H1 (cell line): ENCODE results near the gene RHEB. TPM values are rescaled to one million over a fixed set of nuclear protein-coding genes. Genes with fewer than 3 reads are reported as not detected.

Source experiments
- CTCF ChIA-PET: fragments of 300-600 bp; sonication (Branson Sonifier 250); formaldehyde crosslinking; loops from one replicate; lab custom pipeline; 2021; ENCODE audit not compliant: partially characterized antibody; lab: Charles Lee
- POLR2A ChIA-PET: fragments of 300-600 bp; sonication (Branson Sonifier 250); formaldehyde crosslinking; loops from one replicate; lab custom pipeline; 2021; ENCODE audit warnings: inconsistent platforms; ENCODE audit not compliant: partially characterized antibody; lab: Charles Lee
- DNase-seq, 2 experiments: peaks; one replicate each; pipeline versions ENCODE4 v3.0.0 to v3.0.0-alpha.2; 2010 to 2022; ENCODE audit warnings: low spot score in 2 of 2, low read depth in 1 of 2, mixed read lengths in 1 of 2
- FAIRE-seq: peaks from 2 replicates; lab custom pipeline; 2011; peaks lifted over from hg19 to GRCh38; lab: Jason Lieb, UNC
- H2AFZ ChIP-seq: 2 replicates; pipeline ENCODE4 v1.8.1; 2012; ENCODE audit warnings: low read length, inconsistent platforms
- H2AK5ac ChIP-seq: 2 replicates; pipeline ENCODE4 v1.6.1; 2013; ENCODE audit warnings: low read depth, low read length
- H2BK120ac ChIP-seq: replicated peaks from 2 replicates; pipeline ENCODE3; 2013; ENCODE audit warnings: low read depth, low read length, inconsistent platforms
- H2BK12ac ChIP-seq: 2 replicates; pipeline ENCODE4 v1.6.1; 2013; ENCODE audit warnings: low read depth, low read length
- H2BK15ac ChIP-seq: 2 replicates; pipeline ENCODE4 v1.6.1; 2013; ENCODE audit warnings: low read length
- H2BK20ac ChIP-seq: 2 replicates; pipeline ENCODE4 v1.6.1; 2013; ENCODE audit warnings: low read length
- H2BK5ac ChIP-seq: 2 replicates; pipeline ENCODE4 v1.6.1; 2013; ENCODE audit warnings: low read depth, low read length
- H3K14ac ChIP-seq: 2 replicates; pipeline ENCODE4 v1.6.1; 2013; ENCODE audit warnings: inconsistent platforms; ENCODE audit not compliant: insufficient read length
- H3K18ac ChIP-seq: 2 replicates; pipeline ENCODE4 v1.6.1; 2013; ENCODE audit warnings: low read length; ENCODE audit errors: extremely low read depth
- H3K23ac ChIP-seq: 2 replicates; pipeline ENCODE4 v1.6.1; 2013; ENCODE audit warnings: inconsistent platforms; ENCODE audit not compliant: insufficient read length
- H3K23me2 ChIP-seq: 2 replicates; pipeline ENCODE4 v1.6.1; 2013; ENCODE audit warnings: low read depth, low read length
- H3K27ac ChIP-seq: 2 replicates; pipeline ENCODE4 v1.6.1; 2011; ENCODE audit warnings: low read depth, low read length, inconsistent platforms
- H3K27me3 ChIP-seq, 4 experiments: replicated peaks in 1 of 4; 1 replicate in 1 of 4; 2 replicates in 3 of 4; pipeline versions ENCODE4 v1.6.1 to v1.8.1; 2011 to 2013; ENCODE audit warnings: low read length in 3 of 4, mild to moderate bottlenecking in 3 of 4, inconsistent platforms in 2 of 4, mixed read lengths in 2 of 4, moderate library complexity in 1 of 4; ENCODE audit not compliant: control insufficient read depth in 3 of 4, insufficient read depth in 3 of 4; ENCODE audit errors: extremely low read depth in 1 of 4
- H3K36me3 ChIP-seq, 4 experiments: 2 replicates each; pipeline versions ENCODE4 v1.6.1 to v1.8.1; 2011 to 2013; ENCODE audit warnings: mild to moderate bottlenecking in 4 of 4, low read length in 3 of 4, moderate library complexity in 2 of 4, control low read depth in 1 of 4, inconsistent platforms in 1 of 4; ENCODE audit not compliant: insufficient read depth in 4 of 4, control insufficient read depth in 2 of 4
- H3K4ac ChIP-seq: replicated peaks from 2 replicates; pipeline ENCODE3; 2013; ENCODE audit warnings: low read length, low read depth, mixed read lengths, inconsistent platforms; ENCODE audit not compliant: insufficient read length
- H3K4me1 ChIP-seq, 4 experiments: replicated peaks in 1 of 4; 1 replicate in 1 of 4; 2 replicates in 3 of 4; pipeline versions ENCODE4 v1.6.1 to v1.8.1; 2011 to 2013; ENCODE audit warnings: low read length in 3 of 4, inconsistent platforms in 2 of 4, mixed read lengths in 1 of 4; ENCODE audit not compliant: insufficient read depth in 4 of 4, control insufficient read depth in 3 of 4
- H3K4me2 ChIP-seq, 2 experiments: 2 replicates each; pipeline versions ENCODE4 v1.6.1 to v1.8.1; 2011 to 2013; ENCODE audit warnings: low read depth in 2 of 2, low read length in 2 of 2, control low read depth in 1 of 2, inconsistent platforms in 1 of 2, mild to moderate bottlenecking in 1 of 2; ENCODE audit not compliant: insufficient read depth in 1 of 2
- H3K4me3 ChIP-seq, 4 experiments: fragments of 200-600, 300-600 bp in 1 of 4; sonication (generic), shearing (Covaris generic), sonication (Bioruptor Twin) in 1 of 4; 2 replicates each; pipeline versions ENCODE4 v1.5.1 to v1.8.1; 2011 to 2016; ENCODE audit warnings: low read length in 4 of 4, low read depth in 3 of 4, control low read depth in 2 of 4, inconsistent platforms in 2 of 4, mild to moderate bottlenecking in 2 of 4, mixed read lengths in 1 of 4, moderate library complexity in 1 of 4; ENCODE audit not compliant: insufficient read depth in 2 of 4; ENCODE audit errors: extremely low read depth in 1 of 4
- H3K56ac ChIP-seq: replicated peaks from 2 replicates; pipeline ENCODE3; 2013; ENCODE audit warnings: low read depth, mild to moderate bottlenecking, mixed read lengths, low read length, inconsistent platforms; ENCODE audit not compliant: insufficient read length
- H3K79me1 ChIP-seq: 2 replicates; pipeline ENCODE4 v1.6.1; 2013; ENCODE audit warnings: low read depth, low read length, control low read depth
- H3K79me2 ChIP-seq, 2 experiments: 2 replicates each; pipeline versions ENCODE4 v1.6.1 to v1.8.1; 2012 to 2013; ENCODE audit warnings: low read length in 2 of 2, mild to moderate bottlenecking in 2 of 2, inconsistent platforms in 1 of 2; ENCODE audit not compliant: insufficient read depth in 2 of 2, control insufficient read depth in 1 of 2
- H3K9ac ChIP-seq, 4 experiments: replicated peaks in 1 of 4; 1 replicate in 1 of 4; 2 replicates in 3 of 4; pipeline versions ENCODE4 v1.6.1 to v1.8.1; 2011 to 2013; ENCODE audit warnings: low read depth in 3 of 4, low read length in 3 of 4, control low read depth in 2 of 4, mild to moderate bottlenecking in 2 of 4, moderate library complexity in 2 of 4, inconsistent platforms in 1 of 4; ENCODE audit errors: extremely low read depth in 1 of 4
- H3K9me3 ChIP-seq, 2 experiments: 2 replicates each; pipeline versions ENCODE4 v1.6.1 to v1.8.1; 2012 to 2013; ENCODE audit warnings: mild to moderate bottlenecking in 2 of 2, moderate library complexity in 2 of 2, control low read depth in 1 of 2, inconsistent platforms in 1 of 2, low read depth in 1 of 2, low read length in 1 of 2, mixed read lengths in 1 of 2; ENCODE audit not compliant: insufficient read depth in 2 of 2
- H4K20me1 ChIP-seq, 2 experiments: replicated peaks in 1 of 2; 2 replicates each; pipeline versions ENCODE3 to v1.8.1; 2011 to 2013; ENCODE audit warnings: inconsistent platforms in 2 of 2, low read length in 2 of 2, mild to moderate bottlenecking in 1 of 2; ENCODE audit not compliant: insufficient read depth in 2 of 2, control insufficient read depth in 1 of 2
- H4K5ac ChIP-seq: 2 replicates; pipeline ENCODE4 v1.6.1; 2013; ENCODE audit warnings: low read length, low read depth, mixed read lengths, inconsistent platforms; ENCODE audit not compliant: insufficient read length
- H4K8ac ChIP-seq: 2 replicates; pipeline ENCODE4 v1.8.0; 2013; ENCODE audit warnings: mild to moderate bottlenecking, moderate library complexity, low read length, inconsistent platforms; ENCODE audit not compliant: insufficient read depth; ENCODE audit errors: extremely low read depth
- H4K91ac ChIP-seq: replicated peaks from 2 replicates; pipeline ENCODE3; 2013; ENCODE audit warnings: low read length, mixed read lengths, inconsistent platforms; ENCODE audit not compliant: insufficient read length
- KDM1A ChIP-seq: fragments of 200-600, 300-600 bp; sonication (generic); IDR thresholded peaks from 2 replicates; pipeline ENCODE4 v1.7.1; 2016; ENCODE audit warnings: mild to moderate bottlenecking, low read length, borderline replicate concordance
- SP2 ChIP-seq: IDR thresholded peaks from 2 replicates; pipeline ENCODE4 v1.6.1; 2012; ENCODE audit warnings: mild to moderate bottlenecking, low read length, inconsistent platforms
- WGBS, 2 experiments: shearing (Covaris generic) in 1 of 2; methylation state at CpG; one replicate each; pipeline versions ENCODE4 v1.1.6 to v1.1.7; 2013 to 2015; ENCODE audit warnings: low lambda C conversion rate in 2 of 2, mixed read lengths in 2 of 2, inconsistent platforms in 1 of 2, low coverage in 1 of 2, missing lambda C conversion rate in 1 of 2; ENCODE audit not compliant: insufficient replicate concordance in 2 of 2, insufficient coverage in 1 of 2, insufficient read length in 1 of 2; ENCODE audit errors: extremely low coverage in 1 of 2, missing lambda C conversion rate in 1 of 2; 5-methylcytosine and 5-hydroxymethylcytosine counted together
- polyA plus RNA-seq, 7 experiments: library from polyadenylated mRNA; depleted of rRNA in 3 of 7; stranded (reverse) in 5 of 7; unstranded in 2 of 7; fragments of >200 nt in 5 of 7; fragments of 200-250 nt in 2 of 7; gene quantifications; 1 replicate in 5 of 7; 2 replicates in 1 of 7; 4 replicates in 1 of 7; pipeline versions ENCODE4 v1.2.1 to v1.2.3, GENCODE V29; 2011 to 2013; ENCODE audit warnings: missing spikeins in 2 of 7, mixed read lengths in 2 of 7
- total RNA-seq: library from RNA; stranded (reverse); fragmentation: NEBNext Ultra II Directional; extraction: Animal tissue kit (Norgen Biotek cat#: 25700); gene quantifications from 2 replicates; pipeline ENCODE4 v1.2.1, GENCODE V29; 2021

The RHEB gene
- total and polyA plus RNA-seq, 2 of the 8 experiments (the other 6 are each of a cell fraction or from before 2014, with no cell fraction given): 60.8 to 132 TPM

GRCh38 chr7:151481650-151482505 lies 37.8 kb downstream of the RHEB start:
- Histone ChIP-seq H4K91ac (no peak overlapping the region), H2AFZ (no peak overlapping the region), H4K5ac (no peak overlapping the region), H4K8ac (no peak overlapping the region), H3K4me2 (no peak overlapping the region), H3K56ac (no peak overlapping the region), H3K36me3 (peaks cover 11 to 32% (median 27%) of the 10 kb centered on the region in 4 experiments), H2BK12ac (no peak overlapping the region), H3K79me2 (peaks cover 0 to 80% of the 10 kb centered on the region in 2 experiments; a peak in 2 of 4 replicates), H2BK20ac (no peak overlapping the region), H3K23me2 (no peaks in the 10 kb centered on the region), H3K14ac (no peak overlapping the region), H2BK15ac (no peak overlapping the region), H2BK5ac (no peak overlapping the region), H3K9me3 (no peaks in the 10 kb centered on the region), H3K23ac (no peak overlapping the region), H2AK5ac (no peak overlapping the region), H3K4ac (no peak overlapping the region), H3K18ac (no peak overlapping the region), H4K20me1 (peaks cover 5 to 8% of the 10 kb centered on the region in 2 experiments), H3K9ac (no peak overlapping the region), H3K27ac (no peak overlapping the region), H3K27me3 (no peaks in the 10 kb centered on the region), H2BK120ac (no peak overlapping the region), H3K4me3 (no peak overlapping the region), H3K4me1 (peaks cover 0 to 7% (median 2%) of the 10 kb centered on the region in 4 experiments; a peak in 3 of 7 replicates), H3K79me1 (peaks cover 5% of the 10 kb centered on the region)
- ChIA-PET POLR2A (interaction anchor here (1.2 kb wide), 1 partner anchor 18 kb away, joined by 3 read pairs; no protein-coding TSS in a partner anchor), CTCF (interaction anchor here (0.9 to 3.3 kb wide), 2 partner anchors 20 to 214 kb away, joined by 3 to 13 read pairs; no protein-coding TSS in a partner anchor)
- FAIRE-seq: no peak
- TF ChIP-seq KDM1A (0 out of 2 replicates have a peak, but pooled peaks have one; percentile 22), SP2 (no peak)
- WGBS, 2 experiments: 86% methylated on average over 4 of the region's 4 CpGs; no CpG with 5 or more reads in 1 of the 2 experiments
- no peak for DNase-seq
